ENCODE data around the gene KANSL1.

GRCh38 chr17:46074540-46074939 is 118.7 kb downstream of the KANSL1 start:
- no peak for TF ChIP-seq RAD21 (IDR thresholded peaks at IDR 0.05; ENCODE audit: insufficient read depth, low read depth, low read length)
- TF ChIP-seq POLR2AphosphoS5 (IDR thresholded peaks at IDR 0.05; ENCODE audit: low read length), result no peak
- no peak for TF ChIP-seq MAX (IDR thresholded peaks at IDR 0.05; ENCODE audit: low read depth, low read length)
- TF ChIP-seq REST (IDR thresholded peaks at IDR 0.05; ENCODE audit: low read depth, low read length), result no peak
